ENCODE measurements around the gene CACNA2D1. TPM values are rescaled to one million over a fixed set of nuclear protein-coding genes. Genes with fewer than 3 reads are reported as not detected.
A peak's percentile ranks its signal among the peaks of the same experiment; 100 is the strongest.

The CACNA2D1 gene
- polyA plus RNA-seq, 2 of the 4 experiments (the other 2 are of a cell fraction), result 18.0 to 32.9 TPM

DNA sequence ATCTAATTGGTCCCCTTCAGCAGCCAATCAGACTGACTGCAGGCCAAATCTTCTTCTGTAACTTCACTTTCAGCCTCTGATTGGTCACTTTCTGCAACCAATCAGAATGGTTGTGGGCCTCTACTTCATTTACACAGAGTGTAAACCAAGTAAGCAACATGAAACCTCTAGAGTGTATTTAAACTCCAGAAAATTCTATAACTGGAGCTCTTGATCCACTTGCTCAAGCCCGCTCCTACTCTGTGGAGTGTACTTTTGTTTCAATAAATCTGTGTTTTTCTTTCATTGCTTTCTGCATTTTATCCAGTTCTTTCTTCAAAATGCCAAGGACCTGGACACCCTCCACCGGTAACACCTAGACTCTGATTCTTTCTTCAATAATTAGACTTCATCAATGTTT, 319.1 kb downstream of the CACNA2D1 start:
- 98% methylated on average over 2 of the region's 2 CpGs for WGBS (ENCODE audit: missing lambda C conversion rate)
- no peak for FAIRE-seq
- DNase-seq (ENCODE audit: low read depth in 1 of 2, low spot score in 1 of 2), result peak in 1 of 2 experiments; percentile 11
- Histone ChIP-seq H3K27ac (no peak overlapping the region), H3K9me3 (no peaks in the 10 kb centered on the region), H3K4me1 (no peaks in the 10 kb centered on the region), H3K4me3 (no peak overlapping the region), H3K4me2 (no peak overlapping the region)
- ChIA-PET POLR2A (no interaction called here), CTCF (no interaction called here)
- TF ChIP-seq ZSCAN20 (CRISPR knock-in tag; IDR thresholded peaks at IDR 0.05) (no peak), ATOH8 (CRISPR knock-in tag; IDR thresholded peaks at IDR 0.05; ENCODE audit: low read depth) (no peak), ELK1 (IDR thresholded peaks at IDR 0.05; ENCODE audit: low read depth, low read length) (no peak), HEYL (CRISPR knock-in tag; IDR thresholded peaks at IDR 0.05) (no peak), FOXS1 (CRISPR knock-in tag; IDR thresholded peaks at IDR 0.05) (no peak), PBX3 (IDR thresholded peaks at IDR 0.05) (no peak), RFX5 (IDR thresholded peaks at IDR 0.05) (no peak)
- no peak for ATAC-seq

DNA sequence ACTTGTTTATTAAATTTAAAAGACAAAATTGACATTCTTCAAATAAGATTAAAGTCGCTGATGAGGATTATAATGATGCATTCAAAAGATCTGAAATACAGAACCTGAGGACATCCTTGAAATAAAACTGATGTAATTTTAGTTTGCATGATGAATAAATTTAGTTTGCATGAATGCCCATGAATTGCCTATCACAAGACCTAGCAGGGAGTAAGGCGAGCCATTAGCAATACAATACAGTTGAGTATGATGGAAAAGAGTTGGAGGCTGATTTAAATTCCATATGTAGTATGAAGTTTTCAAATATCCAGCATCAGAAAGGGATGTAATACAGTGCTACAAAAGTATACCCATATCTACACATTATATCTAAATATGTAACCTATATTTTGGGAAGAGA, 321.3 kb downstream of the CACNA2D1 start:
- FAIRE-seq (no peak), DNase-seq (ENCODE audit: low read depth in 1 of 2, low spot score in 1 of 2) (no peak), ATAC-seq (no peak)
- Histone ChIP-seq H3K9me3 (no peaks in the 10 kb centered on the region), H3K4me2 (no peak overlapping the region), H3K4me3 (no peak overlapping the region), H3K27ac (no peak overlapping the region), H3K4me1 (no peaks in the 10 kb centered on the region)
- CTCF ChIA-PET, result no interaction called here
- TF ChIP-seq POLR2AphosphoS2 (conservative IDR thresholded peaks at IDR 0.05; ENCODE audit: low read length), result no peak
- TF ChIP-seq RAD21 (conservative IDR thresholded peaks at IDR 0.05 in 1 of 2, IDR thresholded peaks at IDR 0.05 in 1 of 2), result no peak
- TF ChIP-seq GATA3 (IDR thresholded peaks at IDR 0.05; ENCODE audit: borderline replicate concordance), result no peak
- TF ChIP-seq RFX5 (IDR thresholded peaks at IDR 0.05), result no peak
- TF ChIP-seq RARB (CRISPR knock-in tag; IDR thresholded peaks at IDR 0.05), result no peak
- no peak for TF ChIP-seq KDM1A (IDR thresholded peaks at IDR 0.05; ENCODE audit: low read depth)
- TF ChIP-seq, protein P1, sequence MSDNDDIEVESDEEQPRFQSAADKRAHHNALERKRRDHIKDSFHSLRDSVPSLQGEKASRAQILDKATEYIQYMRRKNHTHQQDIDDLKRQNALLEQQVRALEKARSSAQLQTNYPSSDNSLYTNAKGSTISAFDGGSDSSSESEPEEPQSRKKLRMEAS (IDR thresholded peaks at IDR 0.05), result no peak
- TF ChIP-seq NFE2L2 (conservative IDR thresholded peaks at IDR 0.05; ENCODE audit: low read length), result no peak
- no peak for TF ChIP-seq RCOR1 (IDR thresholded peaks at IDR 0.05; ENCODE audit: low read depth, low read length)
- POLR2A ChIA-PET, result no interaction called here
- 97% methylated on average over 2 of the region's 2 CpGs for WGBS (ENCODE audit: missing lambda C conversion rate)

GRCh38 chr7:82114237-82114636, 329.3 kb downstream of the CACNA2D1 start:
- DNase-seq (ENCODE audit: low read depth in 1 of 2, low spot score in 1 of 2) (no peak), ATAC-seq (no peak), FAIRE-seq (no peak)
- ChIA-PET POLR2A (no interaction called here), CTCF (no interaction called here)
- TF ChIP-seq CTCF (IDR thresholded peaks at IDR 0.05), result peak; percentile 11; the same call in 1 of the 3 replicates
- no peak for TF ChIP-seq NFE2L2 (conservative IDR thresholded peaks at IDR 0.05; ENCODE audit: low read length)
- Histone ChIP-seq H3K4me3 (no peak overlapping the region), H3K9me3 (no peaks in the 10 kb centered on the region), H3K4me1 (peaks cover 10% of the 10 kb centered on the region), H3K4me2 (no peak overlapping the region), H3K27ac (0 out of 6 replicates have a peak overlapping the region, but pooled peaks of 1 of the 2 experiments have one; percentile 43)
- 90% methylated on average over 6 of the region's 6 CpGs for WGBS (ENCODE audit: missing lambda C conversion rate)
